HCT116 (cell line): ENCODE measurements around the gene ATP8A1. TPM values are rescaled to one million over a fixed set of nuclear protein-coding genes. Genes with fewer than 3 reads are reported as not detected.
"Not testable (repeated sequence)": the region's sequence is repeated elsewhere in the genome, so short reads cannot be mapped to it uniquely, and the experiment has no call there.

ENCODE experiments used
- ATAC-seq: fragments of 200-7000 bp; cut with Tn5 transposase; 2 replicates; pipeline ENCODE4 v1.9.1; 2020; ENCODE audit warnings: mild to moderate bottlenecking, moderate library complexity
- BruUV-seq: library from RNA; stranded (reverse); fragments of 400-500 nt; replicated peaks from 2 replicates; lab custom pipeline; 2021; lab: Mats Ljungman, UMichigan
- CTCF ChIA-PET: fragments of 300-600 bp; sonication (Branson Sonifier 250); formaldehyde crosslinking; loops from one replicate; lab custom pipeline; 2021; ENCODE audit warnings: antibody characterized with exemption; lab: Charles Lee
- POLR2A ChIA-PET: fragments of 300-600, 350-600 bp; sonication (Branson Sonifier 250); formaldehyde crosslinking; loops from one replicate; lab custom pipeline; 2021; ENCODE audit warnings: antibody characterized with exemption; lab: Charles Lee
- RAD21 ChIA-PET, 2 experiments: fragments of 300-600 bp; sonication (Branson Sonifier 250); formaldehyde crosslinking; loops; one replicate each; lab custom pipeline; 2023; ENCODE audit warnings: low total read pairs in 2 of 2; ENCODE audit not compliant: uncharacterized antibody in 2 of 2, unreplicated experiment in 2 of 2, low non-redundant PET in 1 of 2; lab: Charles Lee
- DNase-seq: peaks from one replicate; pipeline ENCODE4 v3.0.0-alpha.2; 2010; ENCODE audit warnings: low read depth, low spot score
- H2AFZ ChIP-seq: fragments of 200-600 bp; shearing (Covaris generic), sonication (generic); 2 replicates; pipeline ENCODE4 v1.6.1; 2017; ENCODE audit warnings: low read depth, mixed run types, mixed read lengths, antibody characterized with exemption, low read length; ENCODE audit not compliant: poor library complexity, severe bottlenecking
- H3K27ac ChIP-seq: 2 replicates; pipeline ENCODE4 v1.5.1; 2012; ENCODE audit warnings: low read depth, low read length
- H3K27me3 ChIP-seq: fragments of 200-600 bp; sonication (generic); 2 replicates; pipeline ENCODE4 v1.6.1; 2016; ENCODE audit warnings: mixed run types, low read length, mixed read lengths; ENCODE audit not compliant: insufficient read depth
- H3K36me3 ChIP-seq, 2 experiments: fragments of 200-500 bp in 1 of 2; fragments of 200-600 bp in 1 of 2; sonication (Bioruptor generic) in 1 of 2; sonication (generic) in 1 of 2; 2 replicates each; pipeline versions ENCODE4 v1.5.1 to v1.6.1; 2014 to 2016; ENCODE audit warnings: low read length in 2 of 2, inconsistent platforms in 1 of 2, mixed read lengths in 1 of 2, mixed run types in 1 of 2; ENCODE audit not compliant: insufficient read depth in 2 of 2, control insufficient read depth in 1 of 2
- H3K4me1 ChIP-seq, 2 experiments: fragments of 200-600 bp in 1 of 2; sonication (generic) in 1 of 2; 2 replicates each; pipeline versions ENCODE4 v1.5.1 to v1.6.1; 2012 to 2017; ENCODE audit warnings: low read length in 2 of 2, inconsistent platforms in 1 of 2, mild to moderate bottlenecking in 1 of 2, mixed read lengths in 1 of 2, mixed run types in 1 of 2, moderate library complexity in 1 of 2; ENCODE audit not compliant: insufficient read depth in 2 of 2, control insufficient read depth in 1 of 2
- H3K4me2 ChIP-seq: fragments of 200-600 bp; sonication (generic); 2 replicates; pipeline ENCODE4 v1.6.1; 2017; ENCODE audit warnings: mixed run types, low read length, mixed read lengths
- H3K4me3 ChIP-seq, 2 experiments: fragments of 200-600 bp in 1 of 2; sonication (generic) in 1 of 2; replicated peaks in 1 of 2; 2 replicates each; pipeline ENCODE4 v1.5.1; 2011 to 2016; ENCODE audit warnings: low read length in 2 of 2, control low read depth in 1 of 2, low read depth in 1 of 2, mild to moderate bottlenecking in 1 of 2, mixed read lengths in 1 of 2, mixed run types in 1 of 2
- H3K79me2 ChIP-seq: fragments of 200-600 bp; sonication (generic); 2 replicates; pipeline ENCODE4 v1.6.1; 2017; ENCODE audit warnings: mild to moderate bottlenecking, mixed run types, low read length, moderate library complexity, mixed read lengths; ENCODE audit not compliant: insufficient read depth
- H3K9ac ChIP-seq: fragments of 200-600 bp; sonication (generic); 2 replicates; pipeline ENCODE4 v1.6.1; 2016; ENCODE audit warnings: low read length, mixed read lengths
- H3K9me2 ChIP-seq: fragments of 200-600 bp; sonication (generic), shearing (Covaris generic); 2 replicates; pipeline ENCODE4 v1.6.1; 2017; ENCODE audit warnings: mixed run types, mild to moderate bottlenecking, moderate library complexity; ENCODE audit not compliant: insufficient read depth
- H3K9me3 ChIP-seq, 2 experiments: fragments of 200-500 bp in 1 of 2; fragments of 200-600 bp in 1 of 2; sonication (Bioruptor generic) in 1 of 2; sonication (generic) in 1 of 2; 2 replicates each; pipeline ENCODE4 v1.6.1; 2014 to 2017; ENCODE audit warnings: low read length in 2 of 2, mixed read lengths in 2 of 2, inconsistent platforms in 1 of 2, low read depth in 1 of 2, mild to moderate bottlenecking in 1 of 2, mixed run types in 1 of 2, moderate library complexity in 1 of 2; ENCODE audit not compliant: control insufficient read depth in 1 of 2, insufficient read depth in 1 of 2
- H4K20me1 ChIP-seq: fragments of 200-600 bp; sonication (generic), shearing (Covaris generic); 2 replicates; pipeline ENCODE4 v1.6.1; 2017; ENCODE audit warnings: mixed run types, mild to moderate bottlenecking, moderate library complexity; ENCODE audit not compliant: insufficient read depth
- ATF3 ChIP-seq: IDR thresholded peaks from 2 replicates; pipeline ENCODE4 v1.6.1; 2012
- CEBPB ChIP-seq: IDR thresholded peaks from 2 replicates; pipeline ENCODE4 v1.6.1; 2012; ENCODE audit warnings: low read depth
- CTCF ChIP-seq, 3 experiments: fragments of 200-600 bp in 1 of 3; sonication (generic) in 1 of 3; IDR thresholded peaks in 2 of 3; conservative IDR thresholded peaks in 1 of 3; 2 replicates each; pipeline ENCODE4 v1.5.1; 2012 to 2017; ENCODE audit warnings: low read depth in 2 of 3, low read length in 2 of 3, antibody characterized with exemption in 1 of 3, borderline replicate concordance in 1 of 3, control low read depth in 1 of 3, mild to moderate bottlenecking in 1 of 3, mixed read lengths in 1 of 3, mixed run types in 1 of 3, moderate library complexity in 1 of 3; ENCODE audit not compliant: insufficient read depth in 1 of 3
- EZH2phosphoT487 ChIP-seq: fragments of 200-600 bp; IDR thresholded peaks from 2 replicates; pipeline ENCODE4 v1.6.1; 2018; ENCODE audit warnings: antibody characterized with exemption, borderline replicate concordance
- POLR2AphosphoS5 ChIP-seq: IDR thresholded peaks from 2 replicates; pipeline ENCODE4 v1.6.1; 2011; ENCODE audit warnings: mild to moderate bottlenecking, low read depth, low read length, moderate library complexity
- RAD21 ChIP-seq: IDR thresholded peaks from 2 replicates; pipeline ENCODE4 v1.6.1; 2012; ENCODE audit warnings: low read depth, mild to moderate bottlenecking
- ZBTB33 ChIP-seq: IDR thresholded peaks from 2 replicates; pipeline ENCODE4 v1.6.1; 2011; ENCODE audit warnings: mild to moderate bottlenecking, low read length, moderate library complexity; ENCODE audit not compliant: insufficient replicate concordance; ENCODE audit errors: extremely low read depth
- intact Hi-C: fragments of 100-400 bp; cut with micrococcal nuclease; formaldehyde crosslinking; loops from 2 replicates; pipeline ENCODE4 v1.10.0; 2022
- total RNA-seq: library from RNA; stranded (reverse); gene quantifications from one replicate; pipeline ENCODE4 v1.2.1, GENCODE V29; 2021; ENCODE audit not compliant: unreplicated experiment

Gene ATP8A1
- total RNA-seq, 1 experiment from 2014 or later = 1.9 TPM

GRCh38 chr4:42372303-42372702 lies 284.6 kb downstream of the ATP8A1 start:
- CTCF ChIA-PET = interaction anchor here (1.2 to 3.5 kb wide), 3 partner anchors 90 to 148 kb away, joined by 4 to 59 read pairs (median 5); no protein-coding TSS in a partner anchor
- H3K36me3 ChIP-seq, POLR2A ChIA-PET, H3K9me3 ChIP-seq, H3K4me2 ChIP-seq, BruUV-seq, H3K4me1 ChIP-seq, H3K27ac ChIP-seq, ATAC-seq, H3K4me3 ChIP-seq, H2AFZ ChIP-seq, H3K9ac ChIP-seq, H4K20me1 ChIP-seq, intact Hi-C loops, H3K27me3 ChIP-seq, H3K9me2 ChIP-seq, H3K79me2 ChIP-seq, DNase-seq, RAD21 ChIA-PET: not testable (repeated sequence)

- ATAC-seq (peak; percentile 55; the same call in 1 of the 2 replicates), DNase-seq (peak; percentile 33)
- H3K27ac ChIP-seq = no peak overlapping the region
- intact Hi-C loops = loop anchor here (1.0 kb wide), 1 partner anchor 148 kb away; no protein-coding TSS in a partner anchor
- POLR2A ChIA-PET = no interaction called here
- H3K4me2 ChIP-seq = no peak overlapping the region
- RAD21 ChIA-PET = interaction anchor here (1.1 kb wide), 2 partner anchors 148 kb away, joined by 4 to 7 read pairs; no protein-coding TSS in a partner anchor
- no peaks in the 10 kb centered on the region for H3K27me3 ChIP-seq
- H3K9ac ChIP-seq = no peak overlapping the region
- H3K4me3 ChIP-seq = no peak overlapping the region
- no TSS peak for BruUV-seq
- H3K9me3 ChIP-seq = no peaks in the 10 kb centered on the region
- CTCF ChIA-PET = interaction anchor here (0.6 to 3.5 kb wide), 14 partner anchors 8 to 493 kb away, joined by 3 to 59 read pairs (median 4); no protein-coding TSS in a partner anchor
- H3K36me3 ChIP-seq = no peaks in the 10 kb centered on the region
- H3K9me2 ChIP-seq = no peaks in the 10 kb centered on the region
- H3K79me2 ChIP-seq = no peaks in the 10 kb centered on the region
- H3K4me1 ChIP-seq = no peaks in the 10 kb centered on the region
- H4K20me1 ChIP-seq = no peaks in the 10 kb centered on the region
- no peak overlapping the region for H2AFZ ChIP-seq
- TF ChIP-seq CTCF (IDR thresholded peaks at IDR 0.05 in 2 of 3, conservative IDR thresholded peaks at IDR 0.05 in 1 of 3; ENCODE audit: borderline replicate concordance in 1 of 3, insufficient read depth in 1 of 3, low read depth in 2 of 3, low read length in 2 of 3) (peak; percentile 35 to 57 (median 51); a peak in 5 of 6 replicates), POLR2AphosphoS5 (no peak), CEBPB (no peak), ATF3 (no peak), RAD21 (peak; percentile 54), ZBTB33 (no peak), EZH2phosphoT487 (no peak)
Measured at GRCh38 chr4:42371305-42372252, 285.3 kb downstream of the ATP8A1 start.
